SK-N-SH treated with all-trans-retinoic acid at 6 μM for 48 hours (cell line): ENCODE data around the gene KSR2.

Experiments used
- ATAC-seq: fragments of 200-7000 bp; cut with Tn5 transposase; 3 replicates; pipeline ENCODE4 v1.9.1; 2020; ENCODE audit warnings: mild to moderate bottlenecking, moderate library complexity
- ARNTL ChIP-seq: fragments of 450-650 bp; formaldehyde crosslinking; IDR thresholded peaks from 2 replicates; pipeline ENCODE4 v1.5.0; 2020; ENCODE audit warnings: low read depth, mild to moderate bottlenecking, moderate library complexity, borderline replicate concordance
- BACH2 ChIP-seq: fragments of 250-450 bp; sonication (Bioruptor Pico); IDR thresholded peaks from 2 replicates; pipeline ENCODE4 v1.9.0; 2021; ENCODE audit warnings: mild to moderate bottlenecking, borderline replicate concordance
- CSDC2 ChIP-seq: fragments of 250-450 bp; sonication (Bioruptor Pico); IDR thresholded peaks from 2 replicates; pipeline ENCODE4 v1.5.0; 2020; ENCODE audit warnings: mild to moderate bottlenecking, moderate library complexity
- ESRRG ChIP-seq: fragments of 250-450 bp; sonication (Bioruptor Pico); IDR thresholded peaks from 2 replicates; pipeline ENCODE4 v1.6.1; 2021; ENCODE audit warnings: mild to moderate bottlenecking
- GLIS3 ChIP-seq: fragments of 250-450 bp; sonication (Bioruptor Pico); IDR thresholded peaks from 2 replicates; pipeline ENCODE4 v1.5.0; 2020; ENCODE audit warnings: mild to moderate bottlenecking, moderate library complexity
- ISL1 ChIP-seq: fragments of 250-450 bp; sonication (Bioruptor Pico); IDR thresholded peaks from 2 replicates; pipeline ENCODE4 v2.1.2; 2022; ENCODE audit warnings: mild to moderate bottlenecking, moderate library complexity
- OSR1 ChIP-seq: fragments of 250-450 bp; sonication (Bioruptor Pico); IDR thresholded peaks from 2 replicates; pipeline ENCODE4 v1.8.0; 2022; ENCODE audit warnings: moderate library complexity, mild to moderate bottlenecking, inconsistent platforms
- PPARA ChIP-seq: fragments of 250-450 bp; sonication (Bioruptor Pico); IDR thresholded peaks from 2 replicates; pipeline ENCODE4 v1.5.0; 2020; ENCODE audit warnings: mild to moderate bottlenecking, borderline replicate concordance
- RARB ChIP-seq: fragments of 250-450 bp; sonication (Bioruptor Pico); IDR thresholded peaks from 2 replicates; pipeline ENCODE4 v1.8.0; 2021; ENCODE audit warnings: mild to moderate bottlenecking, moderate library complexity
- SNAI2 ChIP-seq: fragments of 250-450 bp; sonication (Bioruptor Pico); IDR thresholded peaks from 2 replicates; pipeline ENCODE4 v1.5.0; 2020; ENCODE audit warnings: mild to moderate bottlenecking, moderate library complexity
- TCF4 ChIP-seq: fragments of 250-450 bp; sonication (Bioruptor Pico); IDR thresholded peaks from 2 replicates; pipeline ENCODE4 v1.8.0; 2021; ENCODE audit warnings: mild to moderate bottlenecking, moderate library complexity, borderline replicate concordance
- TOX ChIP-seq: fragments of 250-450 bp; sonication (Bioruptor Pico); IDR thresholded peaks from 2 replicates; pipeline ENCODE4 v1.8.0; 2021; ENCODE audit warnings: mild to moderate bottlenecking, moderate library complexity, borderline replicate concordance
- ZC3H10 ChIP-seq: fragments of 250-450 bp; sonication (Bioruptor Pico); IDR thresholded peaks from 2 replicates; pipeline ENCODE4 v1.5.1; 2021; ENCODE audit warnings: mild to moderate bottlenecking, moderate library complexity
- ZFP3 ChIP-seq: fragments of 250-450 bp; sonication (Bioruptor Pico); IDR thresholded peaks from 2 replicates; pipeline ENCODE4 v1.5.0; 2020; ENCODE audit warnings: mild to moderate bottlenecking, moderate library complexity
- ZFP30 ChIP-seq: fragments of 450-650 bp; formaldehyde crosslinking; IDR thresholded peaks from 2 replicates; pipeline ENCODE4 v1.5.0; 2022; ENCODE audit warnings: mild to moderate bottlenecking, moderate library complexity
- ZNF565 ChIP-seq: fragments of 450-650 bp; formaldehyde crosslinking; conservative IDR thresholded peaks from 2 replicates; pipeline ENCODE4 v1.5.0; 2020; ENCODE audit warnings: low read depth, mild to moderate bottlenecking, moderate library complexity
- ZNF70 ChIP-seq: fragments of 450-650 bp; formaldehyde crosslinking; IDR thresholded peaks from 2 replicates; pipeline ENCODE4 v1.5.0; 2020; ENCODE audit warnings: mild to moderate bottlenecking, moderate library complexity
- ZNF8 ChIP-seq: fragments of 450-650 bp; formaldehyde crosslinking; IDR thresholded peaks from 2 replicates; pipeline ENCODE4 v1.5.0; 2020; ENCODE audit warnings: mild to moderate bottlenecking, moderate library complexity
- TF ChIP-seq, protein P1 (sequence below): fragments of 250-450 bp; sonication (Bioruptor Pico); IDR thresholded peaks from 2 replicates; pipeline ENCODE4 v1.5.1; 2020; ENCODE audit warnings: low read depth, mild to moderate bottlenecking, moderate library complexity
- TF ChIP-seq, protein P2 (sequence below): fragments of 250-450 bp; sonication (Bioruptor Pico); IDR thresholded peaks from 2 replicates; pipeline ENCODE4 v1.5.0; 2020; ENCODE audit warnings: mild to moderate bottlenecking, moderate library complexity
- TF ChIP-seq, protein P3 (sequence below): fragments of 250-450 bp; sonication (Bioruptor Pico); IDR thresholded peaks from 2 replicates; pipeline ENCODE4 v1.5.1; 2021; ENCODE audit warnings: mild to moderate bottlenecking, moderate library complexity
- TF ChIP-seq, protein P4 (sequence below): fragments of 250-450 bp; sonication (Bioruptor Pico); IDR thresholded peaks from 2 replicates; pipeline ENCODE4 v1.8.0; 2020; ENCODE audit warnings: mild to moderate bottlenecking, moderate library complexity, borderline replicate concordance

The KSR2 gene

GRCh38 chr12:117483501-117483900 is 485.3 kb downstream of the KSR2 start:
- no peak for ATAC-seq
- no peak for TF ChIP-seq ISL1 (CRISPR knock-in tag)
- no peak for TF ChIP-seq TOX (CRISPR knock-in tag)
- no peak for TF ChIP-seq ZNF70 (CRISPR knock-in tag)
- TF ChIP-seq, protein P1, sequence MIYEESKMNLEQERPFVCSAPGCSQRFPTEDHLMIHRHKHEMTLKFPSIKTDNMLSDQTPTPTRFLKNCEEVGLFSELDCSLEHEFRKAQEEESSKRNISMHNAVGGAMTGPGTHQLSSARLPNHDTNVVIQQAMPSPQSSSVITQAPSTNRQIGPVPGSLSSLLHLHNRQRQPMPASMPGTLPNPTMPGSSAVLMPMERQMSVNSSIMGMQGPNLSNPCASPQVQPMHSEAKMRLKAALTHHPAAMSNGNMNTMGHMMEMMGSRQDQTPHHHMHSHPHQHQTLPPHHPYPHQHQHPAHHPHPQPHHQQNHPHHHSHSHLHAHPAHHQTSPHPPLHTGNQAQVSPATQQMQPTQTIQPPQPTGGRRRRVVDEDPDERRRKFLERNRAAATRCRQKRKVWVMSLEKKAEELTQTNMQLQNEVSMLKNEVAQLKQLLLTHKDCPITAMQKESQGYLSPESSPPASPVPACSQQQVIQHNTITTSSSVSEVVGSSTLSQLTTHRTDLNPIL (CRISPR knock-in tag) = no peak
- no peak for TF ChIP-seq ESRRG
- no peak for TF ChIP-seq ZFP30 (CRISPR knock-in tag)
- no peak for TF ChIP-seq OSR1
- TF ChIP-seq SNAI2 (CRISPR knock-in tag) = no peak
- TF ChIP-seq ZNF565 = no peak

DNA sequence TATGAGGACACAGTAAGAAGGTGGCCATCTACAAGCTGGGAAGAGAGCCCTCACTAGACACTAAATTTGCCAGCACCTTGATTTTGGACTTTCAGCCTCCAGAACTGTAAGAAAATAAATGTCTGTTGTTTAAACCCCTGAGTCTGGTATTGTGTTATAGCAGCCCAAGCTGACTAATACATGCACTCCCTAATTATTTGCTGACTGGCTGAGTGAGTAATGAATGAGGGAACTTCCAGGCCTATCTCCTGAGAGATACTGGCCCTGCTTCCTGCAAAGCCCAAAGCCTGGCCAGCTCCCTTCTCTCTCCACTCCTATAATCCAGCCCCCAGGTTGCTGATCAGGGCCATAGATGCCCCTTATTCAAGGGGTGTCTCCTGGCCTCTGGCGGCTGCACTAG is 487.3 kb downstream of the KSR2 start:
- TF ChIP-seq, protein P2, sequence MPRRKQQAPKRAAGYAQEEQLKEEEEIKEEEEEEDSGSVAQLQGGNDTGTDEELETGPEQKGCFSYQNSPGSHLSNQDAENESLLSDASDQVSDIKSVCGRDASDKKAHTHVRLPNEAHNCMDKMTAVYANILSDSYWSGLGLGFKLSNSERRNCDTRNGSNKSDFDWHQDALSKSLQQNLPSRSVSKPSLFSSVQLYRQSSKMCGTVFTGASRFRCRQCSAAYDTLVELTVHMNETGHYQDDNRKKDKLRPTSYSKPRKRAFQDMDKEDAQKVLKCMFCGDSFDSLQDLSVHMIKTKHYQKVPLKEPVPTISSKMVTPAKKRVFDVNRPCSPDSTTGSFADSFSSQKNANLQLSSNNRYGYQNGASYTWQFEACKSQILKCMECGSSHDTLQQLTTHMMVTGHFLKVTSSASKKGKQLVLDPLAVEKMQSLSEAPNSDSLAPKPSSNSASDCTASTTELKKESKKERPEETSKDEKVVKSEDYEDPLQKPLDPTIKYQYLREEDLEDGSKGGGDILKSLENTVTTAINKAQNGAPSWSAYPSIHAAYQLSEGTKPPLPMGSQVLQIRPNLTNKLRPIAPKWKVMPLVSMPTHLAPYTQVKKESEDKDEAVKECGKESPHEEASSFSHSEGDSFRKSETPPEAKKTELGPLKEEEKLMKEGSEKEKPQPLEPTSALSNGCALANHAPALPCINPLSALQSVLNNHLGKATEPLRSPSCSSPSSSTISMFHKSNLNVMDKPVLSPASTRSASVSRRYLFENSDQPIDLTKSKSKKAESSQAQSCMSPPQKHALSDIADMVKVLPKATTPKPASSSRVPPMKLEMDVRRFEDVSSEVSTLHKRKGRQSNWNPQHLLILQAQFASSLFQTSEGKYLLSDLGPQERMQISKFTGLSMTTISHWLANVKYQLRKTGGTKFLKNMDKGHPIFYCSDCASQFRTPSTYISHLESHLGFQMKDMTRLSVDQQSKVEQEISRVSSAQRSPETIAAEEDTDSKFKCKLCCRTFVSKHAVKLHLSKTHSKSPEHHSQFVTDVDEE (CRISPR knock-in tag) = no peak
- TF ChIP-seq ZFP30 (CRISPR knock-in tag) (no peak), RARB (no peak), PPARA (CRISPR knock-in tag) (no peak), ZC3H10 (CRISPR knock-in tag) (no peak), TCF4 (CRISPR knock-in tag) (no peak), BACH2 (CRISPR knock-in tag) (no peak), ZNF8 (CRISPR knock-in tag) (no peak), ESRRG (no peak), ZNF565 (no peak), GLIS3 (CRISPR knock-in tag) (no peak), CSDC2 (CRISPR knock-in tag) (no peak), OSR1 (no peak)
- TF ChIP-seq, protein P3, sequence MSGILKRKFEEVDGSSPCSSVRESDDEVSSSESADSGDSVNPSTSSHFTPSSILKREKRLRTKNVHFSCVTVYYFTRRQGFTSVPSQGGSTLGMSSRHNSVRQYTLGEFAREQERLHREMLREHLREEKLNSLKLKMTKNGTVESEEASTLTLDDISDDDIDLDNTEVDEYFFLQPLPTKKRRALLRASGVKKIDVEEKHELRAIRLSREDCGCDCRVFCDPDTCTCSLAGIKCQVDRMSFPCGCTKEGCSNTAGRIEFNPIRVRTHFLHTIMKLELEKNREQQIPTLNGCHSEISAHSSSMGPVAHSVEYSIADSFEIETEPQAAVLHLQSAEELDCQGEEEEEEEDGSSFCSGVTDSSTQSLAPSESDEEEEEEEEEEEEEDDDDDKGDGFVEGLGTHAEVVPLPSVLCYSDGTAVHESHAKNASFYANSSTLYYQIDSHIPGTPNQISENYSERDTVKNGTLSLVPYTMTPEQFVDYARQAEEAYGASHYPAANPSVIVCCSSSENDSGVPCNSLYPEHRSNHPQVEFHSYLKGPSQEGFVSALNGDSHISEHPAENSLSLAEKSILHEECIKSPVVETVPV (CRISPR knock-in tag) = no peak
- TF ChIP-seq, protein P1 (CRISPR knock-in tag) = no peak
- ATAC-seq = no peak

DNA sequence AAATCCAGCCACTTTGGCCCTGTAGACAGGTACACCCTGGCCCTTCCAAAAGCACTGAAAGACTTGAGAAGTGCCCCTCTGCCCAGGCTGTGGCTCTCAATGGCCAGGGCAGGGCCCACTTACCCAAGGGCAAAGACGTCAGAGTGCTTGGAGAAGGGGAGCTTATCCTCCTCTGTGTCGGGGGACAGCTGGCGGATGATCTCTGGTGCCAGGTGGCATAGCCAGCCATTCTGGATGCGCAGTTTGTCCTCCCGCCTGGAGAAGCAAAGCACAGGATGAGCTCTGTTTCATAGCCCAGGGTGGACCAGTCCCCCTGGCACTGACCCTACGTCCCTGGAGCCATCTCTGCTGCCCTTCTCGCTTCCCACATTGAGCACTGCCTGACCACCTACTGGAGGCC is 492.4 kb downstream of the KSR2 start:
- TF ChIP-seq ZC3H10 (CRISPR knock-in tag) = no peak
- TF ChIP-seq, protein P4, sequence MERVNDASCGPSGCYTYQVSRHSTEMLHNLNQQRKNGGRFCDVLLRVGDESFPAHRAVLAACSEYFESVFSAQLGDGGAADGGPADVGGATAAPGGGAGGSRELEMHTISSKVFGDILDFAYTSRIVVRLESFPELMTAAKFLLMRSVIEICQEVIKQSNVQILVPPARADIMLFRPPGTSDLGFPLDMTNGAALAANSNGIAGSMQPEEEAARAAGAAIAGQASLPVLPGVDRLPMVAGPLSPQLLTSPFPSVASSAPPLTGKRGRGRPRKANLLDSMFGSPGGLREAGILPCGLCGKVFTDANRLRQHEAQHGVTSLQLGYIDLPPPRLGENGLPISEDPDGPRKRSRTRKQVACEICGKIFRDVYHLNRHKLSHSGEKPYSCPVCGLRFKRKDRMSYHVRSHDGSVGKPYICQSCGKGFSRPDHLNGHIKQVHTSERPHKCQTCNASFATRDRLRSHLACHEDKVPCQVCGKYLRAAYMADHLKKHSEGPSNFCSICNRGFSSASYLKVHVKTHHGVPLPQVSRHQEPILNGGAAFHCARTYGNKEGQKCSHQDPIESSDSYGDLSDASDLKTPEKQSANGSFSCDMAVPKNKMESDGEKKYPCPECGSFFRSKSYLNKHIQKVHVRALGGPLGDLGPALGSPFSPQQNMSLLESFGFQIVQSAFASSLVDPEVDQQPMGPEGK (CRISPR knock-in tag) = no peak
- TF ChIP-seq GLIS3 (CRISPR knock-in tag) = no peak
- TF ChIP-seq ARNTL (CRISPR knock-in tag) = no peak
- TF ChIP-seq, all 23 proteins: peak for 0
- ATAC-seq = no peak

DNA sequence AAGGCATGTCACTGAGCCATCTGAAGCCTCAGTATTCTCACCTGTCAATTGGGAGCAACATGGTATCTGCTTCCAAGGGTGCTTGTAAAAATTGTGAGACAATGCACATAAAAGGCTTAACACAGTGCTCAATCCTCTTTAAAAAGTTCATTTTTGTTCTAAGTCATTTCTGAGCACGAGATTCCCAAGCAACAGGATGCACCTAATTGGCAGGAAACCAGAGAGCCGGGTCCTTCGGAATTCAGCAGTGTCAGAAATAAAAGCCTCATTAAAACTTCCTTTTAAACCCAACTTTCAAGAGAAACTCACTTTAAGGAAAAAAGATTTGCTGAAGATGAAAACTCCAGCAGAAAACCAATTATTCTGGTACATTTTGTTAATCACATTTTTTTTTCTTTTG is 494.9 kb downstream of the KSR2 start:
- no peak for ATAC-seq
- TF ChIP-seq ZC3H10 (CRISPR knock-in tag) (no peak), CSDC2 (CRISPR knock-in tag) (no peak), ZFP3 (no peak), RARB (no peak), ISL1 (CRISPR knock-in tag) (no peak), ZFP30 (CRISPR knock-in tag) (no peak), ZNF70 (CRISPR knock-in tag) (no peak), TCF4 (CRISPR knock-in tag) (no peak)
- TF ChIP-seq, protein P3 (CRISPR knock-in tag) = no peak
- TF ChIP-seq, protein P1 (CRISPR knock-in tag) = no peak
- TF ChIP-seq, protein P2 (CRISPR knock-in tag) = no peak
